Lung (tissue), 12 donors: ENCODE data around the gene ITPA. TPM values are rescaled to one million over a fixed set of nuclear protein-coding genes. Genes with fewer than 3 reads are reported as not detected.

ENCODE experiments used
- ATAC-seq: fragments of 200-7000 bp; cut with Tn5 transposase; one replicate; pipeline ENCODE4 v1.9.1; 2020; ENCODE audit warnings: moderate number of reproducible peaks; ENCODE audit not compliant: insufficient read depth, low FRiP score
- DNase-seq, 3 donors: peaks; one replicate each; pipeline ENCODE4 v3.0.0-alpha.2; 2013 to 2017
- H3K27ac ChIP-seq, 2 donors: one replicate each; pipeline ENCODE4 v1.5.1; 2013; ENCODE audit warnings: mild to moderate bottlenecking in 2 of 2, moderate library complexity in 2 of 2, control low read depth in 1 of 2, inconsistent platforms in 1 of 2, low read depth in 1 of 2, low read length in 1 of 2
- H3K27me3 ChIP-seq, 3 donors: one replicate each; pipeline ENCODE4 v1.5.1; 2013; ENCODE audit warnings: low read length in 2 of 3; ENCODE audit not compliant: control insufficient read depth in 3 of 3, insufficient read depth in 3 of 3
- H3K36me3 ChIP-seq, 4 donors: one replicate each; pipeline ENCODE4 v1.5.1; 2013; ENCODE audit warnings: low read length in 4 of 4, mild to moderate bottlenecking in 1 of 4, moderate library complexity in 1 of 4; ENCODE audit not compliant: control insufficient read depth in 4 of 4, insufficient read depth in 4 of 4
- H3K4me1 ChIP-seq, 5 donors: one replicate each; pipeline ENCODE4 v1.5.1; 2013; ENCODE audit warnings: low read length in 5 of 5, mild to moderate bottlenecking in 2 of 5, moderate library complexity in 1 of 5; ENCODE audit not compliant: control insufficient read depth in 5 of 5, insufficient read depth in 5 of 5
- H3K4me3 ChIP-seq: one replicate; pipeline ENCODE4 v1.5.1; 2013; ENCODE audit warnings: mild to moderate bottlenecking, control low read depth, moderate library complexity
- H3K9ac ChIP-seq, 2 donors: one replicate each; pipeline ENCODE4 v1.5.1; 2013; ENCODE audit warnings: low read length in 2 of 2, control low read depth in 1 of 2; ENCODE audit not compliant: insufficient read depth in 1 of 2
- H3K9me3 ChIP-seq, 4 donors: one replicate each; pipeline ENCODE4 v1.5.1; 2013; ENCODE audit warnings: low read length in 3 of 4, mild to moderate bottlenecking in 1 of 4, moderate library complexity in 1 of 4; ENCODE audit not compliant: control insufficient read depth in 4 of 4, insufficient read depth in 3 of 4
- WGBS, 2 donors: extraction: QIAGEN DNeasy Blood & Tissue Kit; methylation state at CpG; one replicate each; pipeline ENCODE4 v1.1.7; 2013; 5-methylcytosine and 5-hydroxymethylcytosine counted together
- polyA plus RNA-seq, 2 donors: library from polyadenylated mRNA; stranded (reverse); fragments of 200-250 nt; gene quantifications; one replicate each; pipeline ENCODE4 v1.2.1, GENCODE V29; 2013
- total RNA-seq, 2 donors: library from RNA; depleted of rRNA in 1 of 2; stranded (reverse); fragments of >200 nt in 1 of 2; gene quantifications; one replicate each; pipeline ENCODE4 v1.2.1, GENCODE V29; 2014 to 2021
- TF ChIP-seq, protein P1 (sequence below): IDR thresholded peaks from 2 replicates; pipeline ENCODE4 v1.5.1; 2012; ENCODE audit warnings: mild to moderate bottlenecking; ENCODE audit errors: control extremely low read depth, extremely low read depth
- donor health status: control.
- donor health status: control.
- donor health status: Bipolar disorder and iron deficiency.
- donor health status: healthy.
- donor health status: DM: yes; HTN: yes; CAD: no.

Gene ITPA
- total and polyA plus RNA-seq, 4 donors, result 32.7 to 95.8 (median 66.1) TPM

DNA sequence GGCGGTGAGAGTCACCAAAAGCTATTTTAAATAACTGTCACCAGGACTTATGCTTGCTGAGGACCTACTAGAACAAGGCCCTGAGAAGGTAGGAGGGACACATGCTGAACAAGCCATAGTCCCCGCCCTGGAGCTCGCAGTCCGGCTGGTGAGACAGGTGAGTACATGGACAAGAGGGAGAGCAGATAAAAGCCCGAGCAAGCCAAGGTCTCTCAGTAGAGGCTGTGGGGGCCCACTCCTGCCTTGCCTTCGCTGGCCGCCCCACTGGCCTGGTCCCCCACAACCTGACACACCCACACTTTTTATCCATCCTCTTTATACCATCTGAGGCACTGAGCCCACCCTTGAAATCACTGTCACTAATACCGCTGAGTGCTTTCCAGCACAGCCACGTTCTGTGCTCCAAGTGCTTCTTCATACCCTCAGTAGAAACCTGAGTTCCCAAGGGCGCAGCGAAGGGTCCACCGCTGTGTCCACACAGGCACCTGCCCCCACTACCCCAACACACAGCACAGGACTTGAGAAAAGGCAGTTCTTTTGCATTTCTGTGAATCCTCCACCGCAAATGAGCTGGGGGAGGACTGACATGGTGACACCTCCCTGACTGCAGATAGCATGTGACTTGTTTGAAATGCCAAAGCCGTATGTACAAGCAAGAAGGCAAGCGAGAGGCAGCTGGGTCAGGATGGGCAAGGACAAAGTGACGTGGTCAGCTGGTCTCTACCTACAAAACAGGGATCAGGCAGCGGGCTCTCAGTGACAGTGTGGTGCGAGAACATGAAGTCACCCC, 16.9 kb upstream of the ITPA start:
- Histone ChIP-seq H3K9ac (no peak overlapping the region), H3K4me3 (no peak overlapping the region), H3K4me1 (no peaks in the 10 kb centered on the region), H3K36me3 (peaks cover 12 to 57% (median 34%) of the 10 kb centered on the region in 4 donors), H3K9me3 (peaks cover 0 to 2% (median 0%) of the 10 kb centered on the region in 4 donors), H3K27ac (no peak overlapping the region), H3K27me3 (no peaks in the 10 kb centered on the region)
- DNase-seq (no peak), ATAC-seq (no peak)
- 95 to 97% methylated on average over 18 of the region's 18 CpGs for WGBS, 2 donors
- TF ChIP-seq, protein P1, sequence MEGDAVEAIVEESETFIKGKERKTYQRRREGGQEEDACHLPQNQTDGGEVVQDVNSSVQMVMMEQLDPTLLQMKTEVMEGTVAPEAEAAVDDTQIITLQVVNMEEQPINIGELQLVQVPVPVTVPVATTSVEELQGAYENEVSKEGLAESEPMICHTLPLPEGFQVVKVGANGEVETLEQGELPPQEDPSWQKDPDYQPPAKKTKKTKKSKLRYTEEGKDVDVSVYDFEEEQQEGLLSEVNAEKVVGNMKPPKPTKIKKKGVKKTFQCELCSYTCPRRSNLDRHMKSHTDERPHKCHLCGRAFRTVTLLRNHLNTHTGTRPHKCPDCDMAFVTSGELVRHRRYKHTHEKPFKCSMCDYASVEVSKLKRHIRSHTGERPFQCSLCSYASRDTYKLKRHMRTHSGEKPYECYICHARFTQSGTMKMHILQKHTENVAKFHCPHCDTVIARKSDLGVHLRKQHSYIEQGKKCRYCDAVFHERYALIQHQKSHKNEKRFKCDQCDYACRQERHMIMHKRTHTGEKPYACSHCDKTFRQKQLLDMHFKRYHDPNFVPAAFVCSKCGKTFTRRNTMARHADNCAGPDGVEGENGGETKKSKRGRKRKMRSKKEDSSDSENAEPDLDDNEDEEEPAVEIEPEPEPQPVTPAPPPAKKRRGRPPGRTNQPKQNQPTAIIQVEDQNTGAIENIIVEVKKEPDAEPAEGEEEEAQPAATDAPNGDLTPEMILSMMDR, result no peak

DNA sequence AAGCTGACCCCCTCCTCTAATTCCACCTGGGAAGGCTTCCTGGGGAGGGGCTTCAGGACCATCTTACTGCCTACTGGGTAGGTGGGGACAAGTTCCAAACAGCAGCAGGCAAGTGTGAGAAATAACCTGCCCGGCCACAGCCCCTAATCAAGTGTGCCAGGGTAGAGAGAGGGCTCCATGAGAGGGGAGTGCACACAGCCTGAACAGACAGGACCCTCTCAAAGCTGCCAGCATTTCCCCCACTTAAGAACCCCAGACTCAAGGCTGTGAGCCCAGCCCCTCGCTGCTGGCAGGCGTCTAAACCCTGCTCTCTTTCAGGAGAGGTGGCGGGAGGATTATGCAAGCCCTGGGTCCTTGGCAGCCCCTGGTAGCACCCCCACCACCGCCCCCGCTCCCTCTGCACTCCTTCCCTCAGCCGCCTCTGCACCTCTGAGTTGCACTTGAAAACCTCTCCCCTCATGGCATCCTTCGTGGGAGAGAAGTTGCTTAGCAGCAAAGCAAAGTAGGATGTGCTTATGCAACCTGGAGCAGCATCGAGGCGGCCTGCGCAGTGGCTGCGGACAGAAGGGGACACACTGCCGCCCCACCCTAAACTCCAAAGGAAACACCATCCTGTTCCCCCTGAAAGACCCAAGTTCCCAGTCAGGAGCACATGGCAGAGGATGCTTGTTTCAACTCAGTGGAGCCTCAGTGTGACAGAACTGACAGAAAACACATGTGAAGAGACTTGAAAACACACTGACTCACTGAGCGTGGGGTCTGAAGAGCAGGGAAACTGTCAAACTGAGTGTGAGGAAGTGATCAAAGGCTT, 15.3 kb upstream of the ITPA start:
- no peak for ATAC-seq
- Histone ChIP-seq H3K4me1 (no peaks in the 10 kb centered on the region), H3K27me3 (no peaks in the 10 kb centered on the region), H3K4me3 (no peak overlapping the region), H3K27ac (no peak overlapping the region), H3K36me3 (peaks cover 12 to 57% (median 36%) of the 10 kb centered on the region in 4 donors), H3K9ac (no peak overlapping the region), H3K9me3 (peaks cover 0 to 2% (median 0%) of the 10 kb centered on the region in 4 donors)
- 82 to 90% methylated on average over 14 of the region's 14 CpGs for WGBS, 2 donors
- TF ChIP-seq, protein P1, result no peak
- no peak for DNase-seq

DNA sequence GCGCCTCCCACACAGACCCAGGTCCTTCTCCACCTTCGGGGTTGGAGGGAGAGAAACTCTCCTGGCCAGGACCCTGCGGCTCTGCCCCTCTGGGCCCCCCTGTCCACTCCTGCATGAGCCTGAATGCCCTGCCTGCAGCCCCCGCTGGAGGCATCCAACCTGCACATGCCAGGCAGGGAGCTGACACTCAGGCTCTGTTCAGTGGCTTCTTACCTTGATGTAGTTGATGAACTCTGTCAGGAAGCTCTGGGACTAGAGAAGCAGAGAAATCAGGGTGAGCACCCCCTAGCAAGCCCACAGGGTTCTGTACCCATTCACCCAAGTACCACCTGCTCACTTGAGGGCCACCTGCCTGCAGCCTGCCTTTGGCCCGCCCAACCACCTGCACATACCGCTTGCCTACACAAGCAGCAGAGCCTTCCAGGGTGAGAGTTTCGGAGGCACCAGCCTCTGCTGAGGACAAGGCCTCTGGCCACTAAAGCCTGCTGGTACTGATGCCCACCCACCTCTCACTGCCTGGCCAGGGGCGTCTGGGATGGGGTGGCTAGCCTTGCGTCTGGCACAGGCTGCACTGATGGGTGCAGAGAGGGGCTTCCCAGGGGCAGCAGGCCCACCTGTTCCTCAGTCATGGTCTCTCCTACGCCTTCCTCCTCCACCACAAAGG, 14.5 kb upstream of the ITPA start:
- Histone ChIP-seq H3K9me3 (peaks cover 0 to 2% (median 0%) of the 10 kb centered on the region in 4 donors), H3K36me3 (peaks cover 12 to 60% (median 41%) of the 10 kb centered on the region in 4 donors), H3K27me3 (no peaks in the 10 kb centered on the region), H3K9ac (no peak overlapping the region), H3K4me1 (no peaks in the 10 kb centered on the region), H3K4me3 (no peak overlapping the region), H3K27ac (no peak overlapping the region)
- 94 to 97% methylated on average over 10 of the region's 10 CpGs for WGBS, 2 donors
- TF ChIP-seq, protein P1, result no peak
- DNase-seq, result no peak
- ATAC-seq, result no peak
